ENCODE data around the gene SERPINB7.

DNA sequence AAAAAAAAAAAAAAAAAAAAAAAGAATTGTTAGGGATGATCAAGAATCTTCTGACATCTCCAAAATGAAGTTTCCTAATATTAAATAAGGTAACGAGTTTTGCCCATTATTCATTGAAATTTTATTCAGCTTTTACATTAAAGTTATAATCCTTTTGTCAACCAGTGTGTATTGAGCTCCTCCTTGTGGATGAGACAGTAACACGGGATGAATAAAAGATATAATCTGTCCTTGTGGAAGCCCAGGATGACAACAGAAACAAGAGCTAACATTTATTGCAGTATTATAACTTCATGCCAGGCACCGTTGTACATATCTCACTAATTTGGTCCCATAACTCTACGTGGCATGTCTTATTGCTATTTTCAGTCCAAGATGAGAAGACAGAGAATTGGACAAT, 33.4 kb upstream of the SERPINB7 start:
- TF ChIP-seq POLR2A (IDR thresholded peaks at IDR 0.05; ENCODE audit: low read length) (no peak), GATA1 (IDR thresholded peaks at IDR 0.05; ENCODE audit: low read depth, low read length) (no peak)
